Metanephros (tissue), 1 donor: ENCODE data around the gene PDIA2. TPM values are rescaled to one million over a fixed set of nuclear protein-coding genes. Genes with fewer than 3 reads are reported as not detected.

ENCODE experiments used
- total RNA-seq: library from RNA; depleted of rRNA; stranded (reverse); fragments of >200 nt; gene quantifications from one replicate; pipeline ENCODE4 v1.2.3, GENCODE V29; 2014

PDIA2 gene, protein sequence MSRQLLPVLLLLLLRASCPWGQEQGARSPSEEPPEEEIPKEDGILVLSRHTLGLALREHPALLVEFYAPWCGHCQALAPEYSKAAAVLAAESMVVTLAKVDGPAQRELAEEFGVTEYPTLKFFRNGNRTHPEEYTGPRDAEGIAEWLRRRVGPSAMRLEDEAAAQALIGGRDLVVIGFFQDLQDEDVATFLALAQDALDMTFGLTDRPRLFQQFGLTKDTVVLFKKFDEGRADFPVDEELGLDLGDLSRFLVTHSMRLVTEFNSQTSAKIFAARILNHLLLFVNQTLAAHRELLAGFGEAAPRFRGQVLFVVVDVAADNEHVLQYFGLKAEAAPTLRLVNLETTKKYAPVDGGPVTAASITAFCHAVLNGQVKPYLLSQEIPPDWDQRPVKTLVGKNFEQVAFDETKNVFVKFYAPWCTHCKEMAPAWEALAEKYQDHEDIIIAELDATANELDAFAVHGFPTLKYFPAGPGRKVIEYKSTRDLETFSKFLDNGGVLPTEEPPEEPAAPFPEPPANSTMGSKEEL
- 0.47 TPM for total RNA-seq

DNA sequence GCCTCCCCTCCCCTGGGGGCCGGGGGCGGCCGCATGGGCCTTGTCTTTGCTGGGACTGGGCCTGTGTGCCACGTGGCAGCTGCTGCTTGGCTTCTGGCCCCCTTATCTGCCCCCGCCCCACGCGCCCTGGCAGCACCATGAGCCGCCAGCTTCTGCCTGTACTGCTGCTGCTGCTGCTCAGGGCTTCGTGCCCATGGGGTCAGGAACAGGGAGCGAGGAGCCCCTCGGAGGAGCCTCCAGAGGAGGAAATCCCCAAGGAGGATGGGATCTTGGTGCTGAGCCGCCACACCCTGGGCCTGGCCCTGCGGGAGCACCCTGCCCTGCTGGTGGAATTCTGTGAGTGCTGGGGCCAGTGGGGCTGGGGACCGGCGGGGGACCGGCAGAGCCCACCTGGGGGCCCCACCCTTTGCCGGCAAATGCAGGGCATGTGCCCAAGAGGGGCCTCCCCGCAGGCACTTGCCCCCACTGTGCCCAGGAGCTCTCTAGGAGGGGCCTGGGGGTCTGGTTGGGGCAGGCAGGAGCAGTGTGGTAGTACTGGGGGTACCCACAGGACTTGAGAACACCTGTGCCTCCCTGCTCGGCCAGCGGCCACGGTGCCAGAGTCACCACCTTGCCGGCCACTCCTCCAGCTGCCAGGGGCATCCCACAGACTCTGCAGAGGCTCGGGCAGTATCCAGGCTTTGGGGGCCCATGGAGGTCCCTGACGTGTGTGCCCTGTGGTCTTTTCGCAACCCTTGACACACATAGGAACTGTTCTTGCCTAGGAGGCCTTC is at the start of gene PDIA2:
Gene PDIA2, plus strand, starts transcription at position 132 of the 773 bp plus-strand sequence. Its CDS starts 6 bp downstream, at position 138.

DNA sequence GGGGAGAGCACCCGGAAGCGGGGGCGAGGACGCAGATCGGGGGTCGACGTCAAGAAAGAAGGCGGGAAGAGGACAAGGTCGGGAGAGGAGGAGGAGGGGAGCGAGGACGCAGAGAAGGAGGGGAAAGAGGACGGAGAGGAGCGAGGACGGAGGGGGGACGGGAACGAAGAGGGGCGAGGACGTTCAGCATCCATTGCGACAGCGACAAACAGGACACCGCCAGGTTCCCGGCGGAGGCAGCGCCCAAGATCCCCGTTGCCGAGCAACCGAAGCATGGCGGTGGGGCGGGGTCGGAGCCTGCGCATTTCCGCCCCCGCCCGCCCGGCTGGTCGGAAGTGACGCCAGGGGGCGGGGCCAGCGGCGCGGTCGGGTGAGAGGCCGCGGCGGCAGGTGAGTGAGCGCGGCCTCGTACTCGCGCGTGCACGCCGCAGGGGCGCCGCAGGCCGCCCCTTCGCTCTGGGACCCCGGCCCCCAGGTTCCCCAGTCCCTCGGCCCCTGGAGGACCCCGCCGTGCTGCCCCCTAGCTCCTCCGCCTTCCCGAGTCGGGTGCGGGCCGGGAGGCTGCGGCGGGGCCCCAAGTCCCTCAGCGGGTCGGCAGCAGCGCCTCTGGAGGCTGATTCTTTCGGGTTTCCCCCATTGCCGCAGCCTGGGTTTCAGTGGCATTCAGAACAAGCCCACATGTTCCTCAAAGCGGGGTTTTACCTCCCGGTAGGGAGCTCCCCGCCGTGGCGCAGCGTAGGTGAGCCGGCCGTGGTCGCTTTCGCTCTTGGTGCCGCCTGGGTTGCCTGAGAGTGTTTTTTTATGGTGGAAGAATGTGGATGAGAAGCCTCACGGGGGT is 48.3 kb upstream of the PDIA2 start, which contains the start of gene FAM234A:
Gene FAM234A, plus strand, starts transcription at position 354 of the 838 bp plus-strand sequence. CDS start 19,593 bp downstream, outside the sequence.

DNA sequence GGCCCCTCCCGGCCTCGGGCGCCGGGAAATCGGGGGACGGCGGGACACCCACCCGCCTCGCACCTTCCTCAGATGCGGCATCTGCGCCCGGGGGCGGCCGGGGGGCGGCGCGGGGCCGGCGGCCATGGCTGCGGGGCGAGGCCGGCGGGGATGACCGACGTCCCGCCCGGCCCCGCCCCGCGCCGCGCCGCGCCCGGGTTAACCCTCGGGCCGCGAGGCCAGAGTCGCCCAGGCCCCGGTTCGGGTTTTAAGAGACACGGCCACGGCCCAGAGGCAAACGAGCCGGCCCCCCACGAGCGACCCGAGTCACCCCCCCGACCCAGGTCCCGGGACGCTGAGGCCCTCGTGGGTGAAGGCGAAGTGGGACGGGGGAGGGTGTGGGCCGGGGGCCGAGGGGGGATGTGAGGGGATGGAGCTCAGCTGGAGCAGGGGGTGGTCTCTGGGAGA is 7.2 kb upstream of the PDIA2 start, which contains the start of gene RGS11:
Gene RGS11, minus strand, starts transcription at position 159 of the 447 bp plus-strand sequence. Its CDS starts 33 bp downstream, at position 126.

DNA sequence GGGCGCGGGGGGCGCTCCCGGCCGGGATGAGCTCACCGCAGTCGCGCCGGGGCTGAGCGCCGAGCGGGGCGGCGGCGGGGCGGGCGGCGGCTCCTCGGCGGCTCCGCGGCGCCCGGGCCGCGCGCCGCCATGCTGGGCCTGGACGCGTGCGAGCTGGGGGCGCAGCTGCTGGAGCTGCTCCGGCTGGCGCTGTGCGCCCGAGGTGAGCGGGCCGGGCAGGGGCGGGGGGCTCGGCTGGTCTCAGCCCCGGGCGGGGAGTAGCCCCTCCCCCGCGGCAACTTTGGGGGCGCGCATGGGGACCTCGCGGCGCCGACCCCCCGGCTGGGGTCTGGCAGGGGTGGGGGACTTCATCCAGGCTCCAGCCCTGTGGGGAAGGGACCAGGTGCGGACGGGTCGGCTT is 2.4 kb upstream of the PDIA2 start, which contains the start of gene ARHGDIG:
Gene ARHGDIG, plus strand, starts transcription at position 40 of the 400 bp plus-strand sequence. Its CDS starts 90 bp downstream, at position 130.

Other genes with a start within 250 kb of the PDIA2 start
- 3.6 TPM for gene POLR3K, start 229.6 kb upstream of the PDIA2 start, total RNA-seq
- 15.2 TPM for gene SNRNP25, start 229.3 kb upstream of the PDIA2 start, total RNA-seq
- 36.4 TPM for gene RHBDF1, start 210.5 kb upstream of the PDIA2 start, total RNA-seq
- gene MPG, start 204.9 kb upstream of the PDIA2 start, total RNA-seq: 87.7 TPM
- 31.1 TPM for gene NPRL3, start 144.5 kb upstream of the PDIA2 start, total RNA-seq
- gene HBZ, start 130.5 kb upstream of the PDIA2 start, total RNA-seq: 38.7 TPM
- gene HBM, start 117.2 kb upstream of the PDIA2 start, total RNA-seq: 135 TPM
- 14,996 TPM for gene HBA2, start 110.3 kb upstream of the PDIA2 start, total RNA-seq
- 5,051 TPM for gene HBA1, start 106.5 kb upstream of the PDIA2 start, total RNA-seq
- gene HBQ1, start 102.7 kb upstream of the PDIA2 start, total RNA-seq: 6.5 TPM
- 93.1 TPM for gene LUC7L, start 53.7 kb upstream of the PDIA2 start, total RNA-seq
- 70.0 TPM for gene FAM234A, start 48.3 kb upstream of the PDIA2 start, total RNA-seq
- 4.9 TPM for gene RGS11, start 7.2 kb upstream of the PDIA2 start, total RNA-seq
- 1.6 TPM for gene ARHGDIG, start 2.6 kb upstream of the PDIA2 start, total RNA-seq
- gene AXIN1, start 69.6 kb downstream of the PDIA2 start, total RNA-seq: 14.8 TPM
- gene MRPL28, start 87.4 kb downstream of the PDIA2 start, total RNA-seq: 45.5 TPM
- gene PGAP6, start 98.8 kb downstream of the PDIA2 start, total RNA-seq: 54.2 TPM
- gene NME4, start 114.0 kb downstream of the PDIA2 start, total RNA-seq: 40.1 TPM
- gene DECR2, start 118.7 kb downstream of the PDIA2 start, total RNA-seq: 22.0 TPM
- 108 TPM for gene RAB11FIP3, start 142.5 kb downstream of the PDIA2 start, total RNA-seq
- gene CAPN15, start 244.5 kb downstream of the PDIA2 start, total RNA-seq: 37.6 TPM